Calu3 (cell line): ENCODE results near the gene C3orf62. TPM values are rescaled to one million over a fixed set of nuclear protein-coding genes. Genes with fewer than 3 reads are reported as not detected.

Source experiments
- BruUV-seq: library from RNA; stranded (reverse); fragments of 400-500 nt; replicated peaks from 2 replicates; lab custom pipeline; 2021; lab: Mats Ljungman, UMichigan
- CTCF ChIA-PET: fragments of 300-600 bp; sonication (Branson Sonifier 250); formaldehyde crosslinking; loops from one replicate; lab custom pipeline; 2022; ENCODE audit warnings: antibody characterized with exemption; lab: Charles Lee
- DNase-seq: peaks from one replicate; pipeline ENCODE4 v3.0.0; 2022
- H3K27ac Mint-ChIP-seq: one replicate; pipeline ENCODE4 v1.8.0; 2022; ENCODE audit warnings: mixed read lengths; ENCODE audit not compliant: unreplicated experiment
- H3K27me3 Mint-ChIP-seq: one replicate; pipeline ENCODE4 v1.8.0; 2022; ENCODE audit warnings: mixed read lengths; ENCODE audit not compliant: unreplicated experiment
- H3K36me3 Mint-ChIP-seq: one replicate; pipeline ENCODE4 v1.8.0; 2022; ENCODE audit warnings: mild to moderate bottlenecking, moderate library complexity, mixed read lengths; ENCODE audit not compliant: insufficient read depth, unreplicated experiment
- H3K4me1 Mint-ChIP-seq: one replicate; pipeline ENCODE4 v1.8.0; 2022; ENCODE audit warnings: mild to moderate bottlenecking, low read depth, mixed read lengths; ENCODE audit not compliant: unreplicated experiment
- H3K4me3 Mint-ChIP-seq: one replicate; pipeline ENCODE4 v1.8.0; 2022; ENCODE audit warnings: mild to moderate bottlenecking, low read depth, moderate library complexity, mixed read lengths; ENCODE audit not compliant: unreplicated experiment
- H3K9me3 Mint-ChIP-seq: one replicate; pipeline ENCODE4 v1.8.0; 2022; ENCODE audit warnings: low read depth, mixed read lengths; ENCODE audit not compliant: unreplicated experiment
- CTCF ChIP-seq: fragments of 200-600 bp; IDR thresholded peaks from one replicate; pipeline ENCODE4 v1.8.0; 2022; ENCODE audit warnings: antibody characterized with exemption; ENCODE audit not compliant: unreplicated experiment
- intact Hi-C: fragments of 100-400 bp; cut with micrococcal nuclease; formaldehyde crosslinking; loops from one replicate; pipeline ENCODE4 v1.10.0; 2022; ENCODE audit not compliant: unreplicated experiment
- total RNA-seq: library from RNA; stranded (reverse); gene quantifications from 2 replicates; pipeline ENCODE4 v1.2.3, GENCODE V29; 2022

Gene C3orf62
- total RNA-seq, 1 experiment from 2014 or later: 6.7 TPM

GRCh38 chr3:49278548-49278947 lies 1.5 kb upstream of the C3orf62 start:
- intact Hi-C loops: loop anchor here (5.0 kb wide), 1 partner anchor 106 kb away; the partner anchor contains the start of gene KLHDC8B
- no peak for DNase-seq
- CTCF ChIA-PET: interaction anchor here (0.6 kb wide), 1 partner anchor 183 kb away, joined by 5 read pairs; no protein-coding TSS in a partner anchor
- no peak for TF ChIP-seq CTCF
- no peak overlapping the region for H3K4me3 Mint-ChIP-seq
- peaks cover 9% of the 10 kb centered on the region for H3K4me1 Mint-ChIP-seq
- no TSS peak for BruUV-seq
- H3K9me3 Mint-ChIP-seq: no peaks in the 10 kb centered on the region
- no peak overlapping the region for H3K27ac Mint-ChIP-seq
- peaks cover 50% of the 10 kb centered on the region for H3K36me3 Mint-ChIP-seq
- H3K27me3 Mint-ChIP-seq: no peaks in the 10 kb centered on the region

- DNase-seq: no peak
- Mint-ChIP-seq H3K27ac (no peak overlapping the region), H3K4me1 (peaks cover 9% of the 10 kb centered on the region), H3K27me3 (no peaks in the 10 kb centered on the region), H3K9me3 (no peaks in the 10 kb centered on the region), H3K36me3 (peaks cover 41% of the 10 kb centered on the region), H3K4me3 (peak overlapping the region; percentile 63)
- intact Hi-C loops: loop anchor here (5.0 kb wide), 1 partner anchor 105 kb away; the partner anchor contains the start of gene KLHDC8B
- BruUV-seq: no TSS peak
- no peak for TF ChIP-seq CTCF
- CTCF ChIA-PET: interaction anchor here (0.7 kb wide), 1 partner anchor 97 kb away, joined by 3 read pairs; no protein-coding TSS in a partner anchor
These were observed 347 bp upstream of the C3orf62 start for GRCh38 chr3:49277383-49277775.

- Mint-ChIP-seq H3K9me3 (no peaks in the 10 kb centered on the region), H3K4me3 (no peak overlapping the region), H3K36me3 (peaks cover 42% of the 10 kb centered on the region), H3K4me1 (peaks cover 9% of the 10 kb centered on the region), H3K27ac (no peak overlapping the region), H3K27me3 (no peaks in the 10 kb centered on the region)
- TF ChIP-seq CTCF: no peak
- no peak for DNase-seq
- intact Hi-C loops: no loop called here
- no TSS peak for BruUV-seq
- CTCF ChIA-PET: interaction anchor here (0.5 kb wide), 1 partner anchor 156 kb away, joined by 3 read pairs; no protein-coding TSS in a partner anchor
These were observed 3.1 kb downstream of the C3orf62 start for GRCh38 chr3:49273825-49274532.

GRCh38 chr3:49271047-49271446 lies 6.0 kb downstream of the C3orf62 start:
- Mint-ChIP-seq H3K27me3 (no peaks in the 10 kb centered on the region), H3K4me1 (peaks cover under 1% of the 10 kb centered on the region), H3K9me3 (peaks cover 2% of the 10 kb centered on the region), H3K36me3 (peaks cover 17% of the 10 kb centered on the region), H3K27ac (no peak overlapping the region), H3K4me3 (no peak overlapping the region)
- intact Hi-C loops: no loop called here
- no peak for TF ChIP-seq CTCF
- CTCF ChIA-PET: no interaction called here
- no TSS peak for BruUV-seq
- no peak for DNase-seq
